AG04449 (cell line): Measurements from ENCODE around the gene CASP9.
"Not testable (repeated sequence)": the region's sequence is repeated elsewhere in the genome, so short reads cannot be mapped to it uniquely, and the experiment has no call there.

Experiments used
- CTCF ChIA-PET: fragments of 350-600 bp; formaldehyde crosslinking; extraction: SDS; loops from one replicate; lab custom pipeline; 2021; ENCODE audit warnings: antibody characterized with exemption; lab: Yijun Ruan, JAX
- POLR2A ChIA-PET: fragments of 400-600, 350-600 bp; formaldehyde crosslinking; extraction: SDS; loops from one replicate; lab custom pipeline; 2020; ENCODE audit warnings: antibody characterized with exemption, inconsistent platforms; lab: Yijun Ruan, JAX
- DNase-seq: peaks from one replicate; pipeline ENCODE4 v3.0.0-alpha.2; 2010; ENCODE audit warnings: low read depth, low spot score
- H3K4me3 ChIP-seq: 2 replicates; pipeline ENCODE4 v1.5.1; 2011; ENCODE audit warnings: low read depth, mild to moderate bottlenecking, control low read depth, low read length
- CTCF ChIP-seq: IDR thresholded peaks from one replicate; pipeline ENCODE4 v1.5.1; 2011; ENCODE audit warnings: mild to moderate bottlenecking, moderate library complexity, low read length, control low read depth, inconsistent platforms; ENCODE audit not compliant: insufficient read depth; ENCODE audit errors: missing control alignments

CASP9 gene

GRCh38 chr1:15483971-15484370, 40.0 kb downstream of the CASP9 start:
- CTCF ChIA-PET: no interaction called here
- POLR2A ChIA-PET: no interaction called here
- no peak for TF ChIP-seq CTCF
- no peak overlapping the region for H3K4me3 ChIP-seq
- no peak for DNase-seq

GRCh38 chr1:15482983-15483543, 41.0 kb downstream of the CASP9 start:
- POLR2A ChIA-PET, H3K4me3 ChIP-seq, DNase-seq, CTCF ChIA-PET: not testable (repeated sequence)

- H3K4me3 ChIP-seq, CTCF ChIA-PET: not testable (repeated sequence)
These were observed 41.6 kb downstream of the CASP9 start for GRCh38 chr1:15482455-15482854.

GRCh38 chr1:15479654-15480347, 44.2 kb downstream of the CASP9 start:
- ChIA-PET POLR2A (no interaction called here), CTCF (no interaction called here)
- no peak for DNase-seq
- TF ChIP-seq CTCF: no peak
- H3K4me3 ChIP-seq: no peak overlapping the region

More at GRCh38 chr1:15482455-15482854, 41.6 kb downstream of the CASP9 start:
- POLR2A ChIA-PET, DNase-seq: not testable (repeated sequence)

GRCh38 chr1:15477646-15478212, 46.3 kb downstream of the CASP9 start:
- DNase-seq: no peak
- TF ChIP-seq CTCF: no peak
- H3K4me3 ChIP-seq: no peak overlapping the region
- POLR2A ChIA-PET: no interaction called here
- CTCF ChIA-PET: no interaction called here

GRCh38 chr1:15476927-15477326, 47.1 kb downstream of the CASP9 start:
- CTCF ChIA-PET: no interaction called here

More at GRCh38 chr1:15476927-15477326, 47.1 kb downstream of the CASP9 start:
- TF ChIP-seq CTCF: no peak
- H3K4me3 ChIP-seq: no peak overlapping the region
- DNase-seq: no peak
- POLR2A ChIA-PET: no interaction called here
